GM03348 (cell line): ENCODE data around the gene ANXA3.
"Not testable (repeated sequence)": the region's sequence is repeated elsewhere in the genome, so short reads cannot be mapped to it uniquely, and the experiment has no call there.

Experiments used
- DNase-seq: peaks from one replicate; pipeline ENCODE4 v3.0.0; 2012; ENCODE audit warnings: low spot score

ANXA3 gene

DNA sequence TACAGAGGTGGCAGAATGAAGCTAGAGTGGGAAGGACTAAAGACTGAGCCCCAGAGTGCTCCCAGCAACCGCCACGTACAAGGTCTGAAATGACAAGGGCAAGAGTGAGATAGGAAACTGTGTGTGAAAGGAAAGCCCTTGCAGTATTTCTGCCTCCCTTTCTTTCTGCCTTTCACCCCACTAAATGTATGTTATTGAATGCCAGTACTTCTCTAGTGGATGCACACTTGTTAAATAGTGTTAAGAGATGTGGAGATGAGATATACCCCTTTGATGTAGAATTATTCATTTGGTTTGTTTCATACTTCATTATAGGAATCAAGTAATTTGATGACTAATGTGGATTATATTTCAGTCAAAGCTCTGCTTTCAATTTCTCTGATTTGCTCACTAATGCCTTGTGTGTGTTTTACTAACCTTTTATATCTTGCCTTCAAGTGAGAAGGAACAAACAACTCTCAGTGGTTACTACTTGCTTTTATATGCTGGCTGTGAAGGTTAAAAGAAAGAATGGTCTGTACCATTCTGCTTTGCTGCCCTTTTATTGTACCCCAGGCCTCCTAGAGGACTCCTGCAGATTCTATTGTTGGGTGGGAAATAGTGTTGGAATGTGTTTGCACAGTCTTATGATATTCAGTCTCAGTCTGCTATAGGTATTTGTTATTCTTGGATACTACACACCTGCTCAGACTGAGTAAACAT is 8.0 kb upstream of the ANXA3 start:
- no peak for DNase-seq

DNA sequence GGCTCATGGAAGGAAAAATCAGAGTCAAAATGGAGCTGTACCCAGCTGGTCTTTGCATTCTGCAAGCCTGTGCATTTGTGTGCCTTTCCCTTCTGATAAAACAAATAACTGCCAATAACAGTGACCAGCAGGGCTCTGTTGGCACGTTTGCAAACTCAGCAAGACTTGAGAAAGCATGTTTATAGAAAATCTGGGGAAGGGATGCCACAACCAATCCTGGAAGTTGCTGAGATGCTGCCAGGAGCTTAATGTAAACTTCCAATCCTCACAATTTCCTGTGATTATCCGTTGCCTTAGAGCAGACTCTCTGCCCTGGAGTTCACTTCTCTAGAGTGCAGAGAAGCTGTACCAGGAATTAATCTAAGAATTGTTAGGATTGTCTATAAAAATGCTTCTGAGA is 6.9 kb upstream of the ANXA3 start:
- DNase-seq, result no peak

DNA sequence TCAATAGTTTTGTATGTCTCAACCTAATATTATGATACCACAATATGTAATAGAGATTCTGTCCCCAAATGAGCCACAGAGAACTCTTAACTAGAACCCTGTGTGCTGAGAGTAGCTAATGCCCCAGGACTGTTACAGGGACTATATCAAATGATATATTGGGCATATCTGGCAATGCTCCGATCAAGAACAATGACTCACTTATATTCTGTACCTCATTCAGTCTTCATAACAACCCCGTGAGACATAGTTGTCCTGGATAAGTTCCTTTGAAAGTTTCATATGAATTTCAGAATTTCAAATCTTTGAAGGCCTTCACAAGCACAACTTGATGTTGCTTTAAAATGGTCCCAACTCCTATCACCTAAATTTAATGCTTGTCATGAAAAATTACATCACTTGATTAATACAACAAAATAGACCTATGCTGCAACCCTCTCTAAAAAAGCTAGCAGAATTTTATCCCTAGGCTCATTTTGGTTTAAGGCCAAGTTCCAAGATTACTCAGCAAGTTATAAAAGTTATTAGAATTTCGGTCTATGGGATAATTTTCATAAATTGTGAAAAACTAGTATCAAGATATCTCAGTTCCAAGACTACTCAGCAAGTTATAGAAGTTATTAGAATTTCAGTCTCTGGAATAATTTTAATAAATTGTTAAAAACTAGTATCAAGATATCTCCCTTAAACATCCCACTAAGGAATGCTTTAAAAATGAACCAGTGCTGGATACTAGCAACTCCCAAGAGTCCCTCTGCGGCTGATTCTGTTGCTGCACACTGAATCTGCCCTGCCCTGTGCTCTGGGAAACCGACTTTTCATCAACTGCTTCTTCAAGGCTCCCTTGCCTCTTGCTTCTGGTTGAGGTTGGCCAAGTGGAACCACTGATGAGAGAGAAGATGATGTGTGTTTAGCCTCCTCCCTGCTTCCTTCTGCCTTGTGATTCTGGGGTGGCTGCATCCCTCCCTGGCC is 6.0 kb upstream of the ANXA3 start:
- peak; percentile 23 for DNase-seq

DNA sequence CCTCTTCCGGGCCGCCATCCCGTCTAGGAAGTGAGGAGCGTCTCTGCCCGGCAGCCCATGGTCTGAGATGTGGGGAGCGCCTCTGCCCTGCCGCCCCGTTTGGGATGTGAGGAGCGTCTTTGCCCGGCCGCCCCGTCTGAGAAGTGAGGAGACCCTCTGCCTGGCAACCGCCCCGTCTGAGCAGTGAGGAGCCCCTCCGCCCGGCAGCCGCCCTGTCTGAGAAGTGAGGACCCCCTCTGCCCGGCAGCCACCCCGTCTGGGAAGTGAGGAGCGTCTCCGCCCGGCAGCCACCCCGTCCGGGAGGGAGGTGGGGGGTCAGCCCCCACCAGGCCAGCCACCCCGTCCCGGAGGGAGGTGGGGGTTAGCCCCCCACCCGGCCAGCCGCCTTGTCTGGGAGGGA is 3.7 kb upstream of the ANXA3 start:
- not testable (repeated sequence) for DNase-seq

DNA sequence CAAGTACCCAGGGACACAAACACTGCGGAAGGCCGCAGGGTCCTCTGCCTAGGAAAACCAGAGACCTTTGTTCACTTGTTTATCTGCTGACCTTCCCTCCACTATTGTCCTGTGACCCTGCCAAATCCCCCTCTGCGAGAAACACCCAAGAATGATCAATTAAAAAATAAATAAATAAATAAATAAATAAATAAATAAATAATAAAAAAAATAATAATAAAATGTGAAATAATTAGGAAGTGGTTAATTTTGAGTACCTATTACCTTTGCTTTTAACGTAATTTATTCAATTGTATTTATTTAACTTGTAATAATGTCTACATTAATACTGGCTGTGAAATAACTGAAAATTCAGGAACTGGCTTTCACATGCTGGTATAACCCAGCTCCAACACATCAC is 2.7 kb upstream of the ANXA3 start:
- DNase-seq, result not testable (repeated sequence)

DNA sequence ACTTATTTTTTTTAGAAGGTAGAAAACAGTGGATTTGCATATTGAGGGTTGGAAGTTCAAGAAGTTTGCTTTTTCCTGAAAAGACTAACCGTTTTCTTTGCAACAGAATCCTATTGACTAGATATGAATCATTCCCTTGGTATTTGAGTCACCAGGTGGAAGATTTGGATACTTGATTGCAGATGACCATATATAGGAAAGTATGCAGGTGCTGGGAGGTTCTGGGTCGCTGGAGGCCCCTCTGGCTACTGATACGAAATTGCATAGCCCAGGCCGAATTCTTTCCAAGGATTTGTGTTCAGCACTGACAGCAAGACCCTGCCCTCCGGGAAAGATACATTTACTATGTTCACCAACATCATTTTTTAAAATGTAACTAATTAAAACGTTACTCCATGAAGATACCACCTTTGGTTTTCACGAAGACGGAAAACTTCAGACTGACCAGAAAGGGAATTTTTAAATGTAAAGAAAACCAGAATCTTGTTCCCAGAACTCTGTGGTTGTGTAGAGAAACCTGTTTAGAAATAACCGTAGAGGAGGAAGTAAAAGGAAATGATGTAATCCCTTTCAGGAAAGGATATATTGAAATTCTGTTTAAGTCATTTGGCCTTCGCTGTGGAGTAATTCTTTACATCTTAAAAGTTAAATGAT is 946 bp downstream of the ANXA3 start:
- no peak for DNase-seq

DNA sequence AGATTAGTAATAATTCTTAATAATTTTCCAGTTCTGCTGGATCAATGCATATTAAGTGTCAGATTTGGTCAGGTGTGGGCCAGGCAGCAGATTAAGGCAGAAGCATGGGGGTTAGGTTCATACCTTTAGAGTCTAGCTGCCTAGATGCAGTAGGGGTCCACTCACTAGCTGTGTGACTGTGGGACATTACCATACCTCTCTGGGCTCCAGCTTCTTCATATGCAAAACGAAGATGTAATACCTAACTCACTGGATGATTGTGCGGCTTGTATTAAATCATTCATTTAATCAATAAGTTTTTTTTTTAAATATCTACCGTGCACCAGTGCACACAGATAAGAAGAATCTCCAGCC is 1.4 kb downstream of the ANXA3 start:
- no peak for DNase-seq

DNA sequence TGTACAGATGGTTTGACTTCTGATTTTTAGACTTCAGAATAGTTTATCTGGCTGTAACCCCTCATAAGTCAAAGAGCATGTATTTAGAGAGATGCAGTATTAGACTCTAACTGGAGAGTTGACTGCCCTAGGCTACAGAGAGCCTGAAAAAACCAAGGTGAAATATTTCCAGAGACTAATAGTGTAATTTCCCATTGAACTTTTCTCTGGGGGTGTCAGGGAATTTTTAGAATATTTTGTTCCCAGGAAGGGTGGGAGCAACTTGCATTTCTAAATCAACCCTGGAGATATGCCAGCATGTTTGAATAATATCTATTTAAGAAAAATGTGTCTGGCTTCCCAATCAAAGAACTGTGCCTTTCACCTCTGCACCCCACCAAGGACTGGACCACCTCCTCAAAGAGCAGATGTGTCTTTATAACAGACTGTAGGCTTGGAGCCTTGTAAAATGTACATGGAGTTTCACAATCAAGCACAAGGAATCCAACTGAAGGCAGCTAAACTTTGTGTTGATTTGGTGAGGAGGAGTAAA is 2.0 kb downstream of the ANXA3 start:
- DNase-seq, result peak; percentile 19

DNA sequence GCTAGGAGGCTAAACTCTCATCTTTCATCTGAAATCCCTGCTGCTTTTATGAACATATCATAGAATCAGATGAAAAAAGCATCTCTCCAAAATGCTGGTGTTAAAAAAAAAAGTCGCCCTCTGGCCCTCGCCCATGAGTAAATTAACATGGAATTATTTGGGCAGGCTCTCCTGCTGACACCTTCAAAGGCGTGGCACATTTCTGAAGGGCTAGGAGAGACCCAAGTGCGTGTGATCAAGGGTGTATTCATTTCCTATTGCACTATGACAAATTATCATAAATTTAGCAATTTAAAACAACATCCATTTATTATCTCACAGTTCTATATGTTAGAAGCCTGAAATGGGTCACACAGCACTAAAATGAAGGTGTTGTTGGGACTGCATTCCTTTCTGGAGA is 5.1 kb downstream of the ANXA3 start:
- DNase-seq, result no peak

DNA sequence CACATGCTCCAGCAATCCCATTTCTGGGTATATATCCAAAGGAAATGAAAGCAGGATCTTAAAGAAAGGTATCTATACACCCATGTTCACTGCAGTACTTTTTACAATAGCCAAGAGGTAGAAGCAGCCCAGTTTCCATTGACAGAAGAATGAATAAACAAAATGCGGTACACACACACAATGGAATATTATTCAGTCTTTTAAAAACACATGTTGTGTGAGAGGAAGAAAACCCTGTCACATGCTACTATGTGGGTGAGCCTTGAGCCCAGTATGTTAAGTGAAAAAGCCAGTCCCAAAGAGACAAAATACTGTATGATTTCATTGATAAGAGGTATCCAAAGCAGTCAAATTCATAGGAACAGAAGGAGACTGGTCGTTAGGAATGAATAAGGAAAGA is 6.3 kb downstream of the ANXA3 start:
- no peak for DNase-seq

DNA sequence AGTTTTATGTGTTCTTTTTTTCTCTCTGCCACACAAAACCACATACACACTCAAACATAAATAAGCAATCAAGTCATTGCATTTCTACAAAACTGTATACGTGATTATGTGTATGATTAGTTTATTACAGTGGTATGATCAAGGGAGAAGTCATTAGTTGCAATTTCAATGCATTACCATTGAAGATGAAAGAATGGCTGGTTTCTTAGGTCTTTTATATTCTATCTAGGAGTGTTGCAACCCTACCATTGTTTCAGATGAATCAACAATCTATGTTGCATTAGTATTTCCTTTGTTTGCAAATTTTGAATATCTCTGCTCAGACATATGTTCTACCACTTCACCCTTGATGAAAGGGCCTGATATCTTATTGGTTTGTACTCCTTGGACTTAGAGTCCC is 6.8 kb downstream of the ANXA3 start:
- DNase-seq, result no peak

DNA sequence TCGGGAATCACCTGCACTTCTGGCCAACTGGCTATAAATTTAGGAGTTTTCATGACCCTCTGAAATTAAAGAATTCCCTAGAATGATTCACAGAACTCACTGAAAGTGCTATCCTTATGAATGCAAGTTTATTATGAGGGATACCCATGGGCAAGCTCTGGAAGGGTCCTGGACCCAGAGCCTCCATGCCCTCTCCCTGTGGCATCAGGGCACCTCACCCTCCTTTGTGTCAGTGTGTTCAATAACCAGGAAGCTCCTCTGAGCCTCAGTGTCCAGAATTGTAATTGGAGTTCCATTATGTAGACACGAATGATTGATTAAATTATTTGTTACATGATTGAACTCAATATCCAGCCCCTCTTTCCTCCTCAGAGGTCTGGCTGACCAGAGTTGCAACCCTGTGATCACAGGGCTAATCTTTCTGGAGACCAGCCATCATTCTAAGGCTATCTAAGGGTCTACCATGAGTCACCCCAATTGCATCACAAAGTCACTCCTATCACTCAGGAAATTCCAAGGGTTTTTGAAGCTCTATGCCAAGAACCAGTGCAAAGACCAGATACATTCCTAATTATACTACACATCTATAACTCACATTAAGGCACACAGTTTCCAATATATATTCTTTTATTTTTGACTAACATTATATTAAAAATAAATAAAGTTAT is 8.9 kb downstream of the ANXA3 start:
- peak; percentile 55 for DNase-seq

DNA sequence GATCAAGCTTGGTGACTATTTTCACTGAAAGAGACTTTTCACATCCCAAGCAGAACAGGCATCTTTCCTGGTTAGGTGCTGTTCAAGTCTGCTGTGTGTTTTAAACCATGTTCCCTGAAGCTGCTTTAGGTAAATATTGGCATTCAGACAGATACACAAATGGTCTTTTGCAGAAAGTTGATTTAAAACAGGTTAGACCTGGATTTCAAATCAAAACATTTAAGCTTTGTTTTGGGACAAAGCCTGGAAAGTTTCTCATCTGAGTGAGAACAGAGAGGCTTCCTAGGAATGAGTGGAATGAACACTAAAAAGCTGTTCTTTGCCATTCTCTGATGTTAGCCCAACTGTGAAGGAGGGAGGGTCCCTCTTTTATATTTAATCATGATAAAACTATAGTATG is 10.1 kb downstream of the ANXA3 start:
- peak; percentile 34 for DNase-seq

DNA sequence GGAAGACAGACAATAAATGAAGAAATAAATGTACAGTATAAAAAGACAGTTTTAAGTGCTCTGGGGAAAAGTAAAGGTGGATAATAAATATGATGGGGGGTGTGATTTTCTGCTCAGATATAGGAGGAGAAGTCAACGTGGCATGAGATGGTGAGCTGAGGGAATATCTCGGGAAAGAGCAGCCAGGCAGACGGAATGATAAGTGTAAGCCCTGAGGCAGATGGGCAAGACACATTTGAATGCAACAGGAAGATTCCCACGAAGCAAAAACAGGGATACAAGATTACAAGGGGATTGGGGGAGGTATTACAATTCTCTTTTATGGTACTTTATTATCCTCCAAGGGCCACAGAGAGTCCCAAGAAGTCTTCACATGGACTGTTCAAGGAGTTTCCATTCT is 11.1 kb downstream of the ANXA3 start:
- DNase-seq, result no peak

DNA sequence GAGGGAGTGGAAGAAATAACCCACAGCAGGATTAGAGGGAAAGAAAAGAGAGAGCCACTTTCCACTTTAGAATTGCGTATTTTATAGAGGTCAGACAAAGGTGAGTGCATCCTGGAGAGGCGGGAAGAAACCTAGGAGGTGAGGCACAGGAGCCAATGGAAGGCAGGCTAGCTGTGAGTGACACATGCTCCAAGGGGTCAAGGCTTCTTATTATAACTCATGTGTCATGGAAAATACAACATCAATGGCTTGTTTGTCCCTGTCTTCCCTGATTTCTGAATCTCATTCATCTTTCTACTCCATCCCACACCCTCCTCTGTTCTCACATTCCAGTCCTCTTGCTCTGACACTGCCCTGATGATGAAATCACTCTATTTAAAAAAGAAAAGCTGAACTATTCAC is 14.4 kb downstream of the ANXA3 start:
- peak; percentile 84 for DNase-seq

DNA sequence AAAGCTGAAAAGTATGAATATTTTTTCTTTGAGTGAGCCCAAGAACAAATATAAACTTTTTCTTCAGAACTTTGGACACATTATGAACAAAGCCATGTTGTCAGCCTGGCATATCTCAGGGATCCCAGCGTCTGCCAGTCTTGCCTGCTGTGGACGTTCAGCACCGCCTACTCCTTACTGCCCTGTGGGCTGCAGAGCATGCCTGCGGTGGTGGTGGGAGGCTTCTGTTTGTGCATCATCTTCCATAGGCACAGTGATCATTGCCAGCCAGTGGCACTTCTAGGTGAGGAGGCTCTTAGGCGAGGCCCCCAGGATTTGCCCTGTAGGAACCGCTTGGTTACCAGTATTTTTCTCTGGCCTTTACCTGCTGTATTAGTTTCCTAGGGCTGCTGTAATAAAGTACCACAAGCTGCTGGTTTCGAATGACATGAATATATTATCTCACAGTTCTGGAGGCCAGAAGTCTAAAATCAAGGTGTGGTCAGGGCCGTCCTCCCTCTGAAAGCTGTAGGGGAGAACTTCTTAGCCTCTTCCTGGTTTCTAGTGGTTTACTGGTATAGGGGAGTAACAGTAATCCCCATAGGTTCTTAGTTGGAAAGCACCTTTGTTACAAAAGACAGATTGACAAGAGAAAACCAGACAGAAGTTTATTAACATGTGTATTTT is 15.4 kb downstream of the ANXA3 start:
- no peak for DNase-seq

DNA sequence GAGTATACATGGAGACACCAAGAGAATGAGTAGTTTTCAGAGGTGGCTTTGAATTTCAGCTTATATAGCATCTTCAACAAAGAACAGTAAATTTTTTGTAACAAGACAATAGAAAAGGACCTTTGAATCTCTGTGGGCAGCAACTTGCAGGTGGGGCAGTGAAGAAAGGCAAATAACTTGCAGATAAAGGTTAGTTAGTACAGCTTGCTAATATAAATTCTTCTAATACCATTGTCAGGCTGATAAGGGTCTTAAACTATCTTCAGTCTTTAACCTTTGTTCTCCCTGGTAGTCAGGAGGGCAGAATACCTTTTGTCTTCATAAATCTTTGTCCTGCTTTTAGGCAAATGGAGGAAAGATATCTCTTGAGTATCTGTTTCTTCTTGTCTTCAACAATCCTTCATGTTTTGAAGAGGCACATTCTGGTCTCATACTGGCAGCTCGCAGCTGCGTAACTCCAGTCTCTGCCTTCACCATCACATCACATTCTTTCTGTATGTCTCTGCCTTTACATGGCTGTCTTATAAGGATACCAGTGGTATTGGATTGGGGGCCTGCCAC is 16.0 kb downstream of the ANXA3 start:
- DNase-seq, result no peak

DNA sequence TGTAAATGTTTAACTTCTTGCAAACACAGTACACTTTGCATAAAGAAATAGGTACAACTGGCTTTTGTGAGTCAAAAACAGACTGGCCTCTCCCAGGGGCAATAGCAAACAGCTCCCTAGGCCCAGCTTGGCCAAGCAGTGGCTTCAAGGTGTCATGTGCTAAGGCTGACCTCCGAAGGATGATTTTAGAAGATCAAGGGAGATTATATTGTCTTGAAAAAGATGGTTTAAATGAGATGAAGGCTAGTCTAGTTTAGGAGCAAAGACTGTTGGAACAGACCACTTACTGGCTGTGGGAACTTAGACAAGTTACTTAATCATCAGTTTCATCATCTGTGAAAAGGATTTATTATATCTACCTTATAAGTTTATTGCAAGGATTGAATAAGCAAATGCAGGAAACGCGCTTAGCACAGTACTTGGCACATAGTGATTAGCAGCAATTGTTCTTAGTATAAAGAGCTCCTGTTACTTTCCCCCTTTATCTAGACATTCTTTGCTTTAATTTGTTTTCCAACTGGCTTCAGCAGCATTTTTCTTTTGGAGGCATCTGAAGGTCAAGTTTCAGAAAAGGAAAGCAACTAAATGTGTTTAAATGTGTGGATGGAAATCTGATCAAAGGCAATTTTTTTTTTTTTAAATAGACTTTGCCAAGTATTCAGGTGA is 17.2 kb downstream of the ANXA3 start:
- peak; percentile 12 for DNase-seq

DNA sequence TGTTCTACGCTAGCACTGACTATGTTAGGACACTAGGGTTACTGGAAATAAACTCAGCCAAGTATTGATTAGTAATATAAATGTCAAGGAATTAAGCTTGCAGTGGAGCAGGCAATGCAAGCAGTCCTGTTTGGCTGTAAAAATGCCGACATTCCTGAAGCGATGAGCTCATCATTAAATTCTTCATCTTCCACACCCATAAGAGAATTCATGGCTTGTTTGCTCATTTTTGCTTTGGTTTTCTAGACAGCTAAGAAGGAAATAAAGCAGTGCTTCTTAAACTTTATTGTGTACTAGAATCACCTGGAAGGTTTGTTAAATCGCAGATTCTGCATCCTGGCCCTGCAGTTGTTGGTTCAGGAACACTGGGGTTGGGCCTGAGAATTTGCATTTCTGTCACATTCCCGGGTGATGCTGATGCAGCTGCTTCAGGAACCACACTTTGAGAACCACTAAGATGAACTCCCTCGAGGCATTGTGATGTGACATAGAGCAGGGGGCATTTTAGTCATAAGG is 17.8 kb downstream of the ANXA3 start:
- DNase-seq, result peak; percentile 71

DNA sequence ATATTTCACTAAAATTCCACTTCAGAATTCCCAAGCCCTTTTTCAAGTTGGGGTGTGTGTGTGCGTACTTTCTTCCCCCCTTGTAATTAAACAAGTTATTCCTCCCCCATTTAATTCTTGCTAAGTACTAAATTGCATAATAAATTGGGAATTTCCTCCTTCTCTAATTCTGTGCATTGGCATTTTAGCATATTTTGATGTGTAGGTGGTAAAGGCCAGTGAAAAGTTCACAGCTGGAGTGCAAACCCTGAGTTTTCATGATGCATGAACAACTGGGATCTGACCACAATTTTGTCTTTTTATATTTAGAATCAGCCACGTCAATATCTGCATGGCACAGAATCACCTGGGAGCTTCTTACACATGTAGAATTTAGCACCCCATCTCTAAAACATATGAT is 18.5 kb downstream of the ANXA3 start:
- peak; percentile 16 for DNase-seq
